ENCODE data around the gene HS3ST4.

- no peak for TF ChIP-seq TCF7L2 (IDR thresholded peaks at IDR 0.05; ENCODE audit: borderline replicate concordance, extremely low read depth, insufficient read depth, insufficient read length)
- TF ChIP-seq POLR2A (IDR thresholded peaks at IDR 0.05; ENCODE audit: borderline replicate concordance, extremely low read depth, insufficient read depth, insufficient read length) = no peak
Measured at GRCh38 chr16:25894093-25894492, 202.3 kb downstream of the HS3ST4 start.

Measured in HCT116 (cell line).